Epithelial cell of esophagus (primary cell): Measurements from ENCODE around the gene CYP3A5.

Experiments
- DNase-seq: peaks from one replicate; pipeline ENCODE4 v3.0.0; 2010; ENCODE audit warnings: low read depth
- H3K4me3 ChIP-seq: 2 replicates; pipeline ENCODE4 v1.5.1; 2011; ENCODE audit warnings: mild to moderate bottlenecking, low read length, control low read depth
- CTCF ChIP-seq: IDR thresholded peaks from 2 replicates; pipeline ENCODE4 v1.5.1; 2011; ENCODE audit warnings: low read depth, mild to moderate bottlenecking, low read length, control low read depth, inconsistent platforms; ENCODE audit not compliant: insufficient read depth; ENCODE audit errors: missing control alignments

CYP3A5 gene

GRCh38 chr7:99618726-99619125, 61.1 kb downstream of the CYP3A5 start:
- TF ChIP-seq CTCF: no peak
- H3K4me3 ChIP-seq: no peak overlapping the region
- DNase-seq: peak; percentile 96

- H3K4me3 ChIP-seq: peak overlapping the region; percentile 98
- TF ChIP-seq CTCF: no peak
- DNase-seq: no peak
These were observed 62.5 kb downstream of the CYP3A5 start for GRCh38 chr7:99617192-99617781.

GRCh38 chr7:99616359-99617191, 63.2 kb downstream of the CYP3A5 start, which contains the start of gene ZSCAN25:
TSS of gene ZSCAN25 (plus strand) at chr7:99616946. CDS start at chr7:99619607, 2,661 bp downstream.
- DNase-seq: peak; percentile 91
- no peak for TF ChIP-seq CTCF
- H3K4me3 ChIP-seq: peak within 1 kb of the TSS; percentile 98

GRCh38 chr7:99615989-99616358, 63.8 kb downstream of the CYP3A5 start:
- H3K4me3 ChIP-seq: peak overlapping the region; percentile 98
- DNase-seq: no peak
- TF ChIP-seq CTCF: no peak

- H3K4me3 ChIP-seq: no peak overlapping the region
- DNase-seq: no peak
- TF ChIP-seq CTCF: no peak
These were observed 65.3 kb downstream of the CYP3A5 start for GRCh38 chr7:99614495-99614894.

- no peak for TF ChIP-seq CTCF
- DNase-seq: no peak
- H3K4me3 ChIP-seq: no peak overlapping the region
These were observed 72.2 kb downstream of the CYP3A5 start for GRCh38 chr7:99607548-99607947.

- TF ChIP-seq CTCF: no peak
- DNase-seq: no peak
- no peak overlapping the region for H3K4me3 ChIP-seq
These were observed 73.3 kb downstream of the CYP3A5 start for GRCh38 chr7:99606531-99606930.
